ENCODE data around the gene DGKG.

Gene DGKG

GRCh38 chr3:186361762-186362536, at the start of gene DGKG:
Gene DGKG (minus strand): TSS chr3:186362234. CDS start chr3:186320459, 41,775 bp downstream.
- TF ChIP-seq CTCF (IDR thresholded peaks at IDR 0.05; ENCODE audit: borderline replicate concordance, insufficient read depth, low read depth, low read length), result no peak
- peak within 1 kb of the TSS; percentile 48 for H3K4me3 ChIP-seq (ENCODE audit: low read depth, low read length)

- no peak for TF ChIP-seq CTCF (IDR thresholded peaks at IDR 0.05; ENCODE audit: borderline replicate concordance, insufficient read depth, low read depth, low read length)
- no peak overlapping the region for H3K4me3 ChIP-seq (ENCODE audit: low read depth, low read length)
Measured at GRCh38 chr3:186411089-186411488, 49.1 kb upstream of the DGKG start.

GRCh38 chr3:186406669-186407635, 44.9 kb upstream of the DGKG start:
- H3K4me3 ChIP-seq (ENCODE audit: low read depth, low read length), result no peak overlapping the region
- no peak for TF ChIP-seq CTCF (IDR thresholded peaks at IDR 0.05; ENCODE audit: borderline replicate concordance, insufficient read depth, low read depth, low read length)

GRCh38 chr3:186401556-186401955, 39.5 kb upstream of the DGKG start:
- TF ChIP-seq CTCF (IDR thresholded peaks at IDR 0.05; ENCODE audit: borderline replicate concordance, insufficient read depth, low read depth, low read length), result no peak
- no peak overlapping the region for H3K4me3 ChIP-seq (ENCODE audit: low read depth, low read length)

- H3K4me3 ChIP-seq (ENCODE audit: low read depth, low read length), result no peak overlapping the region
- no peak for TF ChIP-seq CTCF (IDR thresholded peaks at IDR 0.05; ENCODE audit: borderline replicate concordance, insufficient read depth, low read depth, low read length)
Measured at GRCh38 chr3:186400662-186401061, 38.6 kb upstream of the DGKG start.

- no peak overlapping the region for H3K4me3 ChIP-seq (ENCODE audit: low read depth, low read length)
- TF ChIP-seq CTCF (IDR thresholded peaks at IDR 0.05; ENCODE audit: borderline replicate concordance, insufficient read depth, low read depth, low read length), result no peak
Measured at GRCh38 chr3:186400026-186400425, 38.0 kb upstream of the DGKG start.
